ENCODE results near the gene CST11. TPM values are rescaled to one million over a fixed set of nuclear protein-coding genes. Genes with fewer than 3 reads are reported as not detected.

Gene CST11
- total and polyA plus RNA-seq, 9 of the 15 experiments (the other 6 are each of a cell fraction or from before 2014, with no cell fraction given), result not detected

DNA sequence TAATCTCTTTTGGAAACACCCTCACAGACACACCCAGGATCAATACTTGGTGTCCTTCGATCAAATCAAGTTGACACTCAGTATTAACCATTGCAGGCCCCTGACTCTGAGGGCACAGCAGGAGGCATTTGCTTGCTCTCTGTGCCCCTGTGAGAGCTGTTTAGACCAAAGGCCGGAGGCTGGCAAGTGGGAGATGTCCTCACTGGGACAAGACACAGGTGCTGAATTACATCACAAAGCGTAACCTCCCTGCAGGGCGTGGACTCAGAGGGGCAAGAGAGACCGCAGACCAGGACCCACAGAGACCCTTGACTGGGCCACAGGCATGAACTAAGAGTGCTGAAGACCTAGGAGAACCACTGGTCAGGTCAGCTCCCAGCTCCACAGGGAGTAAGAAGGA lies 38.1 kb upstream of the CST11 start, which contains the start of gene CST8:
Gene CST8 (plus strand): TSS at position 301 of the 400 bp plus-strand sequence. CDS start 551 bp downstream, outside the sequence.
- Histone ChIP-seq H3K9me1 (ENCODE audit: control insufficient read depth, insufficient read depth, low read length) (peaks cover 3% of the 10 kb centered on the region), H3K27ac (ENCODE audit: extremely low read depth, low read depth, low read length) (no peak within 1 kb of the TSS), H2AFZ (ENCODE audit: low read depth, low read length) (no peak within 1 kb of the TSS), H3K4me2 (ENCODE audit: insufficient read depth, low read length) (no peak within 1 kb of the TSS), H4K20me1 (replicated peaks; ENCODE audit: control insufficient read depth, insufficient read depth, low read length) (no peaks in the 10 kb centered on the region), H3K36me3 (ENCODE audit: control insufficient read depth, insufficient read depth, low read length) (no peaks in the 10 kb centered on the region), H3K4me1 (replicated peaks in 1 of 2; ENCODE audit: control insufficient read depth in 2 of 2, insufficient read depth in 2 of 2, low read length in 2 of 2) (peaks cover 0 to 7% of the 10 kb centered on the region in 2 experiments; a peak in 2 of 5 replicates), H3K27me3 (ENCODE audit: control insufficient read depth in 2 of 2, insufficient read depth in 2 of 2, low read length in 2 of 2) (no peaks in the 10 kb centered on the region; a peak in 1 of 5 replicates), H3K9ac (ENCODE audit: insufficient read depth in 1 of 2, low read depth in 2 of 2, low read length in 2 of 2) (no peak within 1 kb of the TSS; a peak in 1 of 4 replicates), H3K79me2 (ENCODE audit: control insufficient read depth, insufficient read depth, low read length) (no peaks in the 10 kb centered on the region), H3K4me3 (no peak within 1 kb of the TSS), H3K9me3 (replicated peaks; ENCODE audit: control insufficient read depth, insufficient read depth, low read depth, low read length) (no peaks in the 10 kb centered on the region)
- 34% methylated on average over 5 of the region's 5 CpGs for WGBS (ENCODE audit: insufficient coverage, low coverage, missing lambda C conversion rate)
- FAIRE-seq (no peak), DNase-seq (ENCODE audit: extremely low read depth in 1 of 4, low spot score in 3 of 4) (no peak), ATAC-seq (no peak)
- intact Hi-C loops (cut with micrococcal nuclease), result no loop called here
- CTCF ChIA-PET (ENCODE audit: low intra/inter-chr PET ratio), result no interaction called here
- in situ Hi-C loops (cut with MboI), result no loop called here
- POLR2A ChIA-PET, result no interaction called here
- no peak for TF ChIP-seq POLR3G (IDR thresholded peaks at IDR 0.05; ENCODE audit: extremely low read depth, insufficient read length, insufficient replicate concordance)
- no peak for TF ChIP-seq KDM4B (IDR thresholded peaks at IDR 0.05; ENCODE audit: borderline replicate concordance in 2 of 2, low read depth in 1 of 2)
- TF ChIP-seq ETV5 (CRISPR knock-in tag; IDR thresholded peaks at IDR 0.05; ENCODE audit: low read depth), result no peak
- TF ChIP-seq RBM22 (IDR thresholded peaks at IDR 0.05; ENCODE audit: low read depth, low read length, poor library complexity, severe bottlenecking), result no peak
- TF ChIP-seq SNAPC5 (CRISPR knock-in tag; IDR thresholded peaks at IDR 0.05), result no peak
- TF ChIP-seq NFIX (CRISPR knock-in tag; IDR thresholded peaks at IDR 0.05; ENCODE audit: low read depth), result no peak
- TF ChIP-seq, protein P1, sequence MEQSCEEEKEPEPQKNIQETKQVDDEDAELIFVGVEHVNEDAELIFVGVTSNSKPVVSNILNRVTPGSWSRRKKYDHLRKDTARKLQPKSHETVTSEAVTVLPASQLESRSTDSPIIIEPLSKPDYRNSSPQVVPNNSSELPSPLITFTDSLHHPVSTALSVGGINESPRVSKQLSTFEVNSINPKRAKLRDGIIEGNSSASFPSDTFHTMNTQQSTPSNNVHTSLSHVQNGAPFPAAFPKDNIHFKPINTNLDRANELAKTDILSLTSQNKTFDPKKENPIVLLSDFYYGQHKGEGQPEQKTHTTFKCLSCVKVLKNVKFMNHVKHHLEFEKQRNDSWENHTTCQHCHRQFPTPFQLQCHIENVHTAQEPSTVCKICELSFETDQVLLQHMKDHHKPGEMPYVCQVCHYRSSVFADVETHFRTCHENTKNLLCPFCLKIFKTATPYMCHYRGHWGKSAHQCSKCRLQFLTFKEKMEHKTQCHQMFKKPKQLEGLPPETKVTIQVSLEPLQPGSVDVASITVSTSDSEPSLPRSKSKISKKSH (CRISPR knock-in tag; IDR thresholded peaks at IDR 0.05), result no peak
- TF ChIP-seq ZNF551 (CRISPR knock-in tag; IDR thresholded peaks at IDR 0.05), result no peak
- no peak for TF ChIP-seq C11orf30 (IDR thresholded peaks at IDR 0.05; ENCODE audit: low read depth)
- TF ChIP-seq POLR2B (IDR thresholded peaks at IDR 0.05; ENCODE audit: low read depth, partially characterized antibody), result no peak
- TF ChIP-seq NFYB (IDR thresholded peaks at IDR 0.05; ENCODE audit: extremely low read depth, insufficient read length), result no peak
- TF ChIP-seq TRIM24 (IDR thresholded peaks at IDR 0.05), result no peak
- TF ChIP-seq ZBED1 (IDR thresholded peaks at IDR 0.05), result no peak
- BruUV-seq (replicated peaks), result no TSS peak
